ENCODE results near the gene STEAP3.
A peak's percentile ranks its signal among the peaks of the same experiment; 100 is the strongest.

STEAP3 gene

GRCh38 chr2:119230219-119231185 is 6.9 kb downstream of the STEAP3 start:
- no peak for DNase-seq
- H3K36me3 ChIP-seq (ENCODE audit: control insufficient read depth in 4 of 4, insufficient read depth in 4 of 4, low read length in 3 of 4): peaks cover 0 to 7% (median 0%) of the 10 kb centered on the region in 4 experiments
- H3K9me3 ChIP-seq (ENCODE audit: control extremely low read depth in 1 of 5, control insufficient read depth in 4 of 5, insufficient read depth in 2 of 5, low read depth in 1 of 5, low read length in 4 of 5): no peaks in the 10 kb centered on the region
- H3K27me3 ChIP-seq (replicated peaks in 2 of 5; ENCODE audit: control insufficient read depth in 4 of 5, insufficient read depth in 5 of 5, low read length in 4 of 5): no peaks in the 10 kb centered on the region
- CTCF ChIA-PET: interaction anchor here (1.2 to 1.3 kb wide), 2 partner anchors 19 to 34 kb away, joined by 3 to 4 read pairs; no protein-coding TSS in a partner anchor
- H3K27ac ChIP-seq (ENCODE audit: insufficient read depth in 1 of 2, low read depth in 1 of 2, low read length in 2 of 2, poor library complexity in 1 of 2, severe bottlenecking in 2 of 2): no peak overlapping the region
- no peak overlapping the region for H3K4me3 ChIP-seq (ENCODE audit: control insufficient read depth in 1 of 7, extremely low read depth in 1 of 7, insufficient read depth in 4 of 7, low read depth in 2 of 7, low read length in 6 of 7)
- H3K4me1 ChIP-seq (ENCODE audit: control extremely low read depth in 1 of 4, control insufficient read depth in 4 of 4, insufficient read depth in 4 of 4, low read length in 3 of 4): peaks cover 0 to 7% (median 0%) of the 10 kb centered on the region in 4 experiments
- POLR2A ChIA-PET: no interaction called here
- 94% methylated on average over 23 of the region's 28 CpGs for whole genome bisulfite sequencing (ENCODE audit: insufficient coverage)

- peak in 2 of 3 donors; percentile 19 to 23 for DNase-seq
- WGBS (ENCODE audit: insufficient coverage): 100% methylated on average over 8 of the region's 10 CpGs
- CTCF ChIA-PET: interaction anchor here (1.2 kb wide), 1 partner anchor 17 kb away, joined by 4 read pairs; no protein-coding TSS in a partner anchor
Measured at GRCh38 chr2:119231975-119232665, 8.5 kb downstream of the STEAP3 start.

GRCh38 chr2:119232666-119232993 is 9.0 kb downstream of the STEAP3 start:
- no peaks in the 10 kb centered on the region for H3K9me3 ChIP-seq (ENCODE audit: control extremely low read depth in 1 of 5, control insufficient read depth in 4 of 5, insufficient read depth in 2 of 5, low read depth in 1 of 5, low read length in 4 of 5)
- H3K4me3 ChIP-seq (ENCODE audit: control insufficient read depth in 1 of 7, extremely low read depth in 1 of 7, insufficient read depth in 4 of 7, low read depth in 2 of 7, low read length in 6 of 7): no peak overlapping the region
- H3K36me3 ChIP-seq (ENCODE audit: control insufficient read depth in 4 of 4, insufficient read depth in 4 of 4, low read length in 3 of 4): peaks cover 0 to 5% (median 0%) of the 10 kb centered on the region in 4 experiments
- WGBS (ENCODE audit: insufficient coverage): 100% methylated on average over 2 of the region's 3 CpGs
- no peaks in the 10 kb centered on the region for H3K27me3 ChIP-seq (replicated peaks in 2 of 5; ENCODE audit: control insufficient read depth in 4 of 5, insufficient read depth in 5 of 5, low read length in 4 of 5)
- no peak for DNase-seq
- peaks cover 0 to 13% (median 0%) of the 10 kb centered on the region in 4 experiments for H3K4me1 ChIP-seq (ENCODE audit: control extremely low read depth in 1 of 4, control insufficient read depth in 4 of 4, insufficient read depth in 4 of 4, low read length in 3 of 4)
- H3K27ac ChIP-seq (ENCODE audit: insufficient read depth in 1 of 2, low read depth in 1 of 2, low read length in 2 of 2, poor library complexity in 1 of 2, severe bottlenecking in 2 of 2): no peak overlapping the region
- ChIA-PET POLR2A (no interaction called here), CTCF (interaction anchor here (1.9 kb wide), 1 partner anchor 10 kb away, joined by 5 read pairs; no protein-coding TSS in a partner anchor)

More at GRCh38 chr2:119231975-119232665, 8.5 kb downstream of the STEAP3 start:
- POLR2A ChIA-PET: no interaction called here
- H3K4me1 ChIP-seq (ENCODE audit: control extremely low read depth in 1 of 4, control insufficient read depth in 4 of 4, insufficient read depth in 4 of 4, low read length in 3 of 4): peaks cover 0 to 10% (median 0%) of the 10 kb centered on the region in 4 experiments
- H3K27me3 ChIP-seq (replicated peaks in 2 of 5; ENCODE audit: control insufficient read depth in 4 of 5, insufficient read depth in 5 of 5, low read length in 4 of 5): no peaks in the 10 kb centered on the region
- H3K27ac ChIP-seq (ENCODE audit: insufficient read depth in 1 of 2, low read depth in 1 of 2, low read length in 2 of 2, poor library complexity in 1 of 2, severe bottlenecking in 2 of 2): no peak overlapping the region
- H3K9me3 ChIP-seq (ENCODE audit: control extremely low read depth in 1 of 5, control insufficient read depth in 4 of 5, insufficient read depth in 2 of 5, low read depth in 1 of 5, low read length in 4 of 5): no peaks in the 10 kb centered on the region
- H3K36me3 ChIP-seq (ENCODE audit: control insufficient read depth in 4 of 4, insufficient read depth in 4 of 4, low read length in 3 of 4): peaks cover 0 to 5% (median 0%) of the 10 kb centered on the region in 4 experiments
- no peak overlapping the region for H3K4me3 ChIP-seq (ENCODE audit: control insufficient read depth in 1 of 7, extremely low read depth in 1 of 7, insufficient read depth in 4 of 7, low read depth in 2 of 7, low read length in 6 of 7)

- Histone ChIP-seq H3K36me3 (ENCODE audit: control insufficient read depth in 4 of 4, insufficient read depth in 4 of 4, low read length in 3 of 4) (peaks cover 0 to 5% (median 0%) of the 10 kb centered on the region in 4 experiments), H3K27me3 (replicated peaks in 2 of 5; ENCODE audit: control insufficient read depth in 4 of 5, insufficient read depth in 5 of 5, low read length in 4 of 5) (no peaks in the 10 kb centered on the region), H3K4me1 (ENCODE audit: control extremely low read depth in 1 of 4, control insufficient read depth in 4 of 4, insufficient read depth in 4 of 4, low read length in 3 of 4) (peaks cover 0 to 13% (median 0%) of the 10 kb centered on the region in 4 experiments), H3K27ac (ENCODE audit: insufficient read depth in 1 of 2, low read depth in 1 of 2, low read length in 2 of 2, poor library complexity in 1 of 2, severe bottlenecking in 2 of 2) (no peak overlapping the region), H3K4me3 (ENCODE audit: control insufficient read depth in 1 of 7, extremely low read depth in 1 of 7, insufficient read depth in 4 of 7, low read depth in 2 of 7, low read length in 6 of 7) (no peak overlapping the region), H3K9me3 (ENCODE audit: control extremely low read depth in 1 of 5, control insufficient read depth in 4 of 5, insufficient read depth in 2 of 5, low read depth in 1 of 5, low read length in 4 of 5) (no peaks in the 10 kb centered on the region)
- DNase-seq: no peak
- POLR2A ChIA-PET: no interaction called here
- WGBS (ENCODE audit: insufficient coverage): 96% methylated on average over 7 of the region's 7 CpGs
- CTCF ChIA-PET: interaction anchor here (0.7 to 1.9 kb wide), 3 partner anchors 8 to 33 kb away, joined by 3 to 5 read pairs (median 3); no protein-coding TSS in a partner anchor
Measured at GRCh38 chr2:119233326-119234020, 9.8 kb downstream of the STEAP3 start.

- Histone ChIP-seq H3K4me1 (ENCODE audit: control extremely low read depth in 1 of 4, control insufficient read depth in 4 of 4, insufficient read depth in 4 of 4, low read length in 3 of 4) (peaks cover 0 to 13% (median 0%) of the 10 kb centered on the region in 4 experiments), H3K27ac (ENCODE audit: insufficient read depth in 1 of 2, low read depth in 1 of 2, low read length in 2 of 2, poor library complexity in 1 of 2, severe bottlenecking in 2 of 2) (no peak overlapping the region), H3K9me3 (ENCODE audit: control extremely low read depth in 1 of 5, control insufficient read depth in 4 of 5, insufficient read depth in 2 of 5, low read depth in 1 of 5, low read length in 4 of 5) (no peaks in the 10 kb centered on the region), H3K27me3 (replicated peaks in 2 of 5; ENCODE audit: control insufficient read depth in 4 of 5, insufficient read depth in 5 of 5, low read length in 4 of 5) (no peaks in the 10 kb centered on the region), H3K36me3 (ENCODE audit: control insufficient read depth in 4 of 4, insufficient read depth in 4 of 4, low read length in 3 of 4) (peaks cover 0 to 5% (median 0%) of the 10 kb centered on the region in 4 experiments), H3K4me3 (ENCODE audit: control insufficient read depth in 1 of 7, extremely low read depth in 1 of 7, insufficient read depth in 4 of 7, low read depth in 2 of 7, low read length in 6 of 7) (no peak overlapping the region)
- ChIA-PET POLR2A (interaction anchor here (0.6 kb wide), 1 partner anchor 260 kb away, joined by 3 read pairs; no protein-coding TSS in a partner anchor), CTCF (interaction anchor here (0.7 to 1.9 kb wide), 3 partner anchors 9 to 16 kb away, joined by 3 to 5 read pairs (median 3); no protein-coding TSS in a partner anchor)
- DNase-seq: peak in 2 of 3 donors; percentile 14 to 15
- WGBS (ENCODE audit: insufficient coverage): 95% methylated on average over 12 of the region's 13 CpGs
Measured at GRCh38 chr2:119234021-119235019, 10.7 kb downstream of the STEAP3 start.

GRCh38 chr2:119236796-119237195 is 13.2 kb downstream of the STEAP3 start:
- POLR2A ChIA-PET: interaction anchor here (0.6 kb wide), 1 partner anchor 103 kb away, joined by 3 read pairs; no protein-coding TSS in a partner anchor
- Histone ChIP-seq H3K27me3 (replicated peaks in 2 of 5; ENCODE audit: control insufficient read depth in 4 of 5, insufficient read depth in 5 of 5, low read length in 4 of 5) (no peaks in the 10 kb centered on the region), H3K4me3 (ENCODE audit: control insufficient read depth in 1 of 7, extremely low read depth in 1 of 7, insufficient read depth in 4 of 7, low read depth in 2 of 7, low read length in 6 of 7) (no peak overlapping the region), H3K9me3 (ENCODE audit: control extremely low read depth in 1 of 5, control insufficient read depth in 4 of 5, insufficient read depth in 2 of 5, low read depth in 1 of 5, low read length in 4 of 5) (no peaks in the 10 kb centered on the region), H3K36me3 (ENCODE audit: control insufficient read depth in 4 of 4, insufficient read depth in 4 of 4, low read length in 3 of 4) (peaks cover 0 to 5% (median 0%) of the 10 kb centered on the region in 4 experiments), H3K4me1 (ENCODE audit: control extremely low read depth in 1 of 4, control insufficient read depth in 4 of 4, insufficient read depth in 4 of 4, low read length in 3 of 4) (peaks cover 0 to 12% (median 0%) of the 10 kb centered on the region in 4 experiments), H3K27ac (ENCODE audit: insufficient read depth in 1 of 2, low read depth in 1 of 2, low read length in 2 of 2, poor library complexity in 1 of 2, severe bottlenecking in 2 of 2) (no peak overlapping the region)
- CTCF ChIA-PET: interaction anchor here (1.1 to 1.4 kb wide), 3 partner anchors 8 to 27 kb away, joined by 3 to 4 read pairs (median 3); no protein-coding TSS in a partner anchor
- DNase-seq: no peak
- 100% methylated on average over 1 of the region's 1 CpG for WGBS (ENCODE audit: insufficient coverage)

Measured in common myeloid progenitor, CD34-positive (primary cell).